HK-2 (cell line): ENCODE results near the gene AFF1.

Source experiments
- DNase-seq: peaks from one replicate; pipeline ENCODE4 v3.0.0-alpha.2; 2018; ENCODE audit not compliant: unreplicated experiment

AFF1 gene

DNA sequence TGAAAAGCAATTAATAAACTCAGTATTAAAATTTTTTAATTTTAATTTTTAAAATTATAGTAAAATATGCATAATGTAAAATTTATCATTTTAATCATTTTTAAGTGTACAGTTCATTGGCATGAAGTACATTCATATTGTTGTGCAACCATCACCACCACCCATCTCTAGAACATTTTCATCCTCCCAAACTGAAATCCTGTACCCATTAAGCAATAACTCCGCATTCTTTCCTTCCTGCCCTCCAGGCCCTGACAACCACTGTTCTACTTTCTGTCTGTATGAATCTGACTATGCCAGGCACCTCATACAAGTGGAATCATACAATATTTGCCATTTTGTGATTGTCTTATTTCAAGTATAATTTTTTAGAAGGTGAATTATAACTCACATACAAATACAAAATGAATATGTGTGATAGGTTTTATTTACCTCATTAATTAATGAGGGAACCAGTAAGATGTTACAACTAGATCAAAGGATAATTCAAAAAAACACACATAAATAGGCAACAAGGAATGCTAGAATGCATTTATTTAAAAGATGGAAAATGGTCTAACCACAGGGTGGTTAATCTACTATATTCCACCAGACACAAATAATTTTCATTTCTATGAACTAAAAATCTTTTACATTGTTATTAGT lies 13.1 kb upstream of the AFF1 start:
- DNase-seq, result no peak

DNA sequence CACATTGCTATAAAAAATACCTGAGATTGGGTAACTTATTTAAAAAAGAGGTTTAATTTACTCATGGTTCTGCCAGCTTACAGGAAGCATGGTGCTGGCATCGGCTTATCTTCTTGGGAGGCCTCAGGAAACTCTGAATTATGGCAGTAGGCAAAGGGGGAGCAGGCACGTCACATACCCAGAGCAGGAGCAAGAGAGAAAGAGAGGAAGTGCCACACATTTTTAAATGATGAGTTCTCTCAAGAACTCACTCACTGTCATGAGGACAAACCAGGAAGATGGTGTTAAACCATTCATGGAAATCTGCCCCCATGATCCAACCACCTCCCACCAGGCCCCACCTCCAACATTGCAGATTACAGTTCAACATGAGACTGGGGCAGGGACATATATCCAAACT lies 10.0 kb upstream of the AFF1 start:
- peak; percentile 59 for DNase-seq

DNA sequence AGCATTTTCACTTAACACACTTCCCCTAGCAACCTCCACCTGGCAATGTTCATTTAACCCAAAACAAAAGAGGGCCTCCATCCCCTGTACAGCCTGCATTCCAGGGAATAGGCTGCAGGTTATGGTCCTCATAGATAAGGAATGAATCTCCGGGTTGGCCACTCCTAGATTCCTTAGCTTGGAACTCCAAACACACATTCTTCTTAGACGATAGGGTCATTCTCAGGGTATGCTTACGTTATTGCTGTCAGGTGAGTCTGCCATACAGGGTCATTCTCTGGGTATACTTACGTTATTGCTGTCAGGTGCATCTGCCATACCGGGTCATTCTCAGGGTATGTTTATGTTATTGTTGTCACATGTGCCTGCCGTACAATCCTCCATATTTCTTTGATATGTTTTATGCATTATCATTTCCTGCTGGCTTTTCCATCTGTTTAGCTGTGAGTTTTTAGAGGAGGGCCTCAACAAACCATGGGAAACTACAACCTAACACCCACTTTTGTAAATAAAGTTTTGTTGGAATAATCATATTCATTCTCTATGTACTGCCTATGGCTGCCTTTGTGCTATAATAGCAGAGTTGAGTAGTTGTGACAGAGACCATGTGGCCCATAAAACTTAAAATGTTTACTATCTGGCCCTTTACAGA lies 8.2 kb upstream of the AFF1 start:
- DNase-seq, result peak; percentile 18

DNA sequence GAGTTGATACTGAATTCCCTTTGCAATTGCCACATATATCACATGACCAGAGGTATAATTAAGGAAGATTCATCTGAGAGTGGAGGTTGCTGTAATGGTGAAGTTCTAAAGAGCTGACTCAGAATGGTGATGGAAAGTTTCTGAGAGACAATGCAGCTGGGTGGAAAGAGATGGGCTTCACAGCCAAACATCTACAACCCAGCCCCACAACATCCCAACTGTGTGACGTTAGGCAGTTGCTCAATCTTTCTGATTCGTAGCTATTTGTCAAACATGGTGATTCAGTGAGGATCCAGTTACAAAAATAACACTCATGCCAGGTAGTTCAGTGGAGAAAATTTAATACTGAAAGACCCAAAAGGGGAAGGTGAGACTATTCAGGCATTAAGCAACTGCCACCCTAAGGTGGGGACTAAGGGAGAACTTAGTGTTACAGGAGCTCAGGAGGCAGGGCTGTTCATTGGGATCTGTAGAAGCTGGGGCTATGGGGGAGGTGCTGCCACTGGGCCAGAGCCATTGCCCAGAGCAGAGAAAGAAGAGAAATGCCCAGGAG lies 6.9 kb upstream of the AFF1 start:
- DNase-seq, result peak; percentile 70

DNA sequence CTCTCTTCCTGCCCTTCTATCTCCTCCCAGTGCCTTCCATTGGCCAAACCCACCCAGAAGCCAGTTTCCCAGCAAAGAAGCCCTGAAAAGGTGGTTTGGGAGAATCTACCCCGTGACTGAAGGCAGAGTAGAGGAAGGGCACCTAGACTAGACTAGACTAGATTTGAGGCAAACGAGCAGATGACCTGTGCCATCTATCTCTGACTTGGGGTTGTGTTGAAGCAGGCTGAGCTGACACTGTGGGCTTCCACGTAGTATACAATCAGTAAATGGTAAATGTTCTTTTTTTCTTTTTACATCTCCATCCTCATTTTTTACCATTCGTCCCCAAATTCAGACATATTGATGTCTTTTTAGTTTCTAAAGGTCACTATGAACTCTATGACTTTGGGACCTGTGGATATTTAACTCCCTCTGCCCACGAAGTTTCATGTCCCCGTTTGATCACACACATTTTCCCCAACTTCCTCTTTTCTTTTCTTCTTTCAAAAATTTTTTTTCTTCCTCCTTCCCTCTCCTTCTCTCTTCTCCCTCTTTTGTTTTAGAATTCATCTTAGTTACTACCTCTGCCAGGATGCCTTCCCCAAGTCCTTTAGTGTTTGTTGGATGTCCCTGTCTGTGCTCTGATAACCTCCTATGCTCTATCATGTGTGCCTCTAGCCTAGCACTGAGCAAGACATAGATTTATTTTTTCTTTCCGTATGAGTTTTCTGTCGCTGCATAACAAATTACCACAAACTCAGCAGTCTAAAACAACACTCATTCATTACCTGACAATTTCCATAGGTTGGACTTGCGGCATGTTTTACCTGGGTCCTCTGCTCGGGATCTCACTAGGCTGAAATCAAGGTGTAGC lies 6.2 kb upstream of the AFF1 start:
- DNase-seq, result no peak

DNA sequence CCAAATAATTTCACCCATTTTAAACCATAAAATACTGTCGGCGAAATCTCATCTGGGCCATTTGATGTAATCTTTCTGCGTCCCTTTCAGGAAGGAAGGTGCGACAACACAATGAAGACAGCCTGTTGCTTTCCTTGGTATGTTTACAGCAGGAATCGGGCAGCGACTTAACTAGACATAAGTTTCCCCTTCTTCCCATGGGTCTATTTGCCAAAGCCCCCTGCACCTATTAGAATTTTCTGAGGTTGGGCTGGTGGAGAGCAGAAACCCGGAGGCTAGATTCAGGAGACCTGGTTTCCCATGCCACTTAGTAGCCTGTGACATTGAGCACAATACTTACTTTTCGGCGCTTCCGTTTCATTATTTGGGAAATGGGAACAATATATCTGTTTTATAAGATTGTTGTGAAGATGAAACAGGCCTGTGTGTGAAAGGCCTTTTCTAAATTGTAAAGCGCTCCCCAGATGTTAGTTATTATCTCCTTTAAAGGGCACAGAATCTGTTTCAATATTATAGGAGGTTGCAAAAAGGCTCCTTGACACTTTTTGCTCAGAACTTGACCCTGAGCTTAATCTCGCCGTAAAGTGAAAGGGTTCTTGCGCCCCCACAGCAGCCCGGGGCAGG lies 552 bp upstream of the AFF1 start:
- DNase-seq, result peak; percentile 33

DNA sequence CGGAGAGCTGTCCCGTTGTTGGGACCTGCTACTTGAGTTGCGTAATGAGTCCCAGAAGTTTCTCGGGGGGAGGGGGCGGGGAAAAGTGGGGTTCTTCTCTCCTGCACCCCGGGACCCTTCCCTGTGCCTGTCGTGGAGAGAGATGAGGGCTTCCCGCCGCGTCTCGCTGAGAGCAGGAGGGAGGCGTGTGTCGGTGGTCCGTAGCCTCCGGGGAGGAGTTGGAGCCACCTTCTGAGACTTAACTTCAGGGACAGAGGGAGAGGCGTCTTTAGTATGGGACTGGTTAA lies 698 bp downstream of the AFF1 start:
- DNase-seq, result no peak

DNA sequence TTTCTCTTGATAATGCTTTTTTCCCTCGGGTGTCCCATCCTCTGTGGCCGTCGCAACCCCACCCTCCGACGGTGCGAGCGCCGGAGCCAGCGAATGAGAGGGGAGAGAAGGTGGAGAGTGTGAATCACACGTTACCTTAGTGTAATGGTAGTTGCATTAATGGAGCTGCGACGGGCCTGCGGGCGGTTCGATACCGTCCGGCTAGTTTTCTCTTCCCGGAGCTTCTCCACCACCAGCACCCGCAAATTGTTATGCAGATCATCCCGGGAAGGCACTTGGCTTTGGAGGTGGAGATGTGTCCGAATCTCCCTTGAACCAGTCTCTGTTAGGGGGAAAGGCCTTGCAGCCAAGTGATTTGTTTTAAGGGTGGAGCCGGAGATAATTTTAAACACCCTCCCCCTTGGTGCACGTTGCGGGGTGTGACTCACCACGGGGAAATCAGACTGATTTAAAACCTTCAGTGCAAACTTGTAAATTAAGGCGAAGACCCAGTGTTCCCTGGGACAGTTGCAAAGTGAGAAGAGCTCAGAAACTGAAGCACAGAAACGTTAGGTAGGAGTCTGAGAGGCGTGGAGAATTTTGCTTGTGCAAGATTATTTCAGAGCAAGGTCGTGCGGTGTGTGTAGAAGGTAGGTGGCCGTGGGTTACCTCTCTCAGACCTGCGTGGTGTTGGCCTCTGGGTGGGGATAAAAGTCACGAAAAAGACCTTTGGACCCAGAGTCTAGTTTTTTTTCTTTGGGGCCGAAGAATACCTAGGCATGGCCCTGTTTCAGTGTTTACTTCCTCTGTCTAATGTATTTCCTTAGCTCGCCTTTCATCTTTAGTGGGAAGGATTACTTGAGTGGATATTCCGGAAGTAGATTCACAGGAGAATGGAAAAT lies 1.3 kb downstream of the AFF1 start:
- peak; percentile 80 for DNase-seq

DNA sequence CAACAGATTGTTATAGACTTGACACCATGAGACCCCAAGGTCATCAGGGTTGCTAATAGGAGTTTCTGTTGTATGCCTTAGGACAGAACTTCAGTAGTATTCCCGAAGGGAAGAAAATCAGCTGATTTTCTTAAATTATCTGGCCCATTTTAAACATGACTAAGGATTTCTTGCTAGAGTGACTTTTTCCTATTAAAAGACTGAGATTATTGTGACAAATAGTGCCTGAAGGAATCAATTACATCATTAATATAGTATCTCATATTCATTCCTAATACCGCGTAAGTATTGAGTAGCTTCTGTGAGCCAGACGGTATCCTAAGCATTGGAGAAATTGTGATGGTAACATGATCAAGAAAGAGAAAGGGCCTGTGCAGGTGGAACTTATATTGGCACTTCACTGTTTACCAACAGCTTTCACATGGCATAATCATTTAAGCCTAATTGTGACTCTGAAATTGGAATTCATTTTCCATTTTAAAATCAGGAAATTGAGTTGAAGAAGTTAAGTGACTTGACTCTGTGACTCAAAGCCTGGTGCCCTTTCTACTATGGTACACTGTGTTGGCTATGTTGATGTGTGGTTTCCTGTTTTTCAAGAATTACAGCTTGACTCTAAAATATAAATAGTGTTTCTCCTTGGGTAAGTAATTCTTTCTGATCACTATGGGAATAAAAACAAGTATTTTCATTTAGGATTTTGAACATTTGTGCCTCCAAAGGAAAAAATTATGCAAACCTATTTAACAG lies 4.1 kb downstream of the AFF1 start:
- no peak for DNase-seq

DNA sequence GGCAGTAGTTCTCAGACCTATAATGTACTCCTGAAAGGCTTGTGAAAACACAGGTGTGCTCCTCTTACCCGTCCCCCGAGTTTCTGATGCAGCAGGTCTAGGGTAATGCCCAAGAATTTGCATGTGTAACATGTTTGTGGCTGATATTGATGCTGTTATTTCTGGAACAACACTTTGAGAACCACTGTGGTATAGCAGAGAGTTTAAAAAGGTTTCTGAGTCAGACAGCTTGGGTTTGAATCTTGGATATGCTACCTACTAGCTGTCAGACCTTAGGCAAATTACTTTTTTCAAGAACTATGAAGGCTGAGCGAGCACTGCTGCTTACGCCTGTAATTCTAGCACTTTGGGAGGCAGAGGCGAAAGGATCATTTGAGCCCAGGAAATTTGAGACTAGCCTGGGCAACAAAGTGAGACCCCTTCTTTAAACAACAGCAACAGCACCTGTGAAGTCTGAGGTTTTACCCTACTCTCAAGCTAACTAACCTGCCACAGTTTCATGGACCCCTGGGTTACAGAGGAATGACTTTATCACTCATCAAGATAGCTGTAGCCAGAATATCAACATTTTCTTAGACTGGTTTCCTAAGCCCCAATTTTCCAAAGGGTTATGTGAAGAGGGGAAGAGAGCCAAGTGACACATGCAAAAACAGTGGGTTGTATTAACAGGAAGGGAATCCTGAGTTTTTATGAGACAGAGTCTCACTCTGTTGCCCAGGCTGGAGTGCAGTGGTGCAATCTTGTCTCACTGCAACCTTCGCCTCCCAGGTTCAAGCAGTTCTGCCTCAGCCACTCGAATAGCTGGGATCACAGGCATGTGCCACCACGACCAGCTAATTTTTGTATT lies 5.1 kb downstream of the AFF1 start:
- DNase-seq, result no peak

DNA sequence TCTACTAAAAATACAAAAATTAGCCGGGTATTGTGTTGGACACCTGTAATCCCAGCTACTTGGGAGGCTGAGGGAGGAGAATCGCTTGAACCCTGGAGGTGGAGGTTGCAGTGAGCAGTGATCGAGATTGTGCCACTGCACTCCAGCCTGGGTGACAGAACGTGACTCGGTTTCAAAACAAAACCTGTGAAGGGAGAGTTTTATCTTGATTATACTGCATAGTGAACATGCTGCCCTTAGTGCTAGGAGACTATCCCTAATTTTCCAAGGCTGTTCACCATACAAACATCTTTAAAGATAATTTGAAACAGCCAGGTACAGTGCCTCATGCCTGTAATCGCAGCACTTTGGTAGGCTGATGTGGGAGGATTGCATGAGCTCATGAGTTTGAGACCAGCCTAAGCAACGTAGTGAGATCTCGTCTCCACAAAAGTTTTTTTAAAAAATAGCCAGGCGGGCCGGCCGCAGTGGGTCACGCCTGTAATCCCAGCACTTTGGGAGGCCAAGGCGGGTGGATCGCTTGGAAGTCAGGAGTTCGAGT lies 6.2 kb downstream of the AFF1 start:
- no peak for DNase-seq

DNA sequence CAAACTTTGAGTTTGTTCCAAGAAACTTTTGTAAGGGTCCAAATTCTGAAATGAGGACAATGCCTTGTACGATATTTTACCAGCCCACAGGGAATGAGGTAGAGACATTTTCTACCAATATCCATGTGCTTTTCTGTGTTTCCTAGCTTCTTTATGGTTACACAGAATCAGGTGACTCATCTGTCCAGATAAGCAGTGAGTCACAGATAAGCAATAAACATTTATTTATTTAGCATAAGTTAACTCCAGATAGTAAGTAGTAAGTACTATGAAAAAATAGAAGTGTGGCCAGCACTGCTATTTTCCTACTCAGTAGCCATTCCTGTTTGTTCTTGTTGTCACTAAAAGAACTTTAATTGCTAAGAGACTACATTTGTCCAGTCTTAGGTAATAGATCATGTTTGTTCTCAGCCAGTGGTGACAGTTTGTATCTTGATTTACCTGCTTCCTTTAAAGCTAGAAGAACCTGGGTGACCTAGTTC lies 7.4 kb downstream of the AFF1 start:
- no peak for DNase-seq

DNA sequence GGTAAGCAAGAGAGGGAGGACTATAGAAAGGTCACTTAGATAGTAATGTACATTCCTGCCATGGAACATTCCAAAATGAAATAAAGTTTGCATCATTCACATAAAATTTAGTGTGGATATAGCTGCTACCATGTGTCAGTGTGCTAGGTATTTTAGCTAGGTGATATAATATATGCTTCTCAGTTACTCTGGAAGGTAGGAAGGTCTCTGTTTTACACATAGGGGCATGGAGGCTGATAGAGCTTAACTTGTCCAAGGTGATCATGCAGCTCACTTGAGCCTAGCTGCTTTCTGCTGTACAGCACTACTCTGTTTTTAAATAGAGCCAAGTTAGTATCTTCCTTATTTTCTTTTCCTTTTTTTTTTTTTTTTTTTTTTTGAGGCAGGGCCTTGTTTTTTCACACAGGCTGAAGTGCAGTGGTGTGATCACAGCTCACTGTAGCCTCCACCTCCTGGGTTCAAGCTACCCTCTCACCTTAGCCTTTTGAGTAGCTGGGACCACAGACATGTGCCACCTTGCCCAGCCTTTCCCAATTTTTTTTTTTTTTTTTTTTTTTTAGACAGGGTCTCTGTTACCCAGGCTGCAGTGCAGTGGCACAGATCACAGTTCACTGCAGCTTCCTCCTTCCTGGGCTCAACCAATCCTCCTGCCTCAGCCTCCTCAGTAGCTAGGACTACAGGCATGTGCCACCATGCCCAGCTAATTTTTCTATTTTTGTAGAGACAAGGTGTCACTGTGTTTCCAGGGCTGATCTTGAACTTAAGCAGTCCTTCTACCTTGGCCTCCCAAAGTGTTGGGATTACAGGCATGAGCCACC lies 10.4 kb downstream of the AFF1 start:
- no peak for DNase-seq

DNA sequence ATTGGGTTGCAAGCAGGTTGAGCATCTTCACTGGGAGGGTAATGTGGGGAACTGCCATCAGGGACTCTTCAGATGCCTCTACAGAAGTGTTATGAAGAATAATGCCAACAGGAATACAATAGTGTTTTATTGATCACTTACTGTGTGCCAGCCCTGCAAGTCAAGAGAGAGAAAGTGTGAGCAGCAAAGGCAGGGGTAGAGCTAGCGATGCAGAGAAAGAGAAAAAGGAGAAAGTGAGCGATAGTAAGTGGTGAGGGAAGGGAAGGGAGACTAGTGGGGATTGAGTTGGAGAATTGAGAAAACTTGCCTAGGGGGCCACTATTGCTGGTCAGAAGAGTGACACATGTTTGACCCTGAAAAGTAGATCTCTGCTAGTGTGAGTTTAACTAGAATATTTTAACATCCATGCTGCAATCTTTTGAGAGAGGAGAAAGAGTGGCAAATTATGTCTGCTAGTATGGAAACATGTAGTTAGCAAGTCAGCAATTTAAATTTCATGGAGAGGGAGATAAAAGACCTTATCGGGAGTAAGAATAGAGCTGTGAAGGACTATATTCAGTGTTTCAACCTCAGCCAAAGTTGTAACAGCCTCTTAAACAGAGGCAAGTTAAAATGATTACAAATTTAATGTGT lies 12.2 kb downstream of the AFF1 start:
- no peak for DNase-seq

DNA sequence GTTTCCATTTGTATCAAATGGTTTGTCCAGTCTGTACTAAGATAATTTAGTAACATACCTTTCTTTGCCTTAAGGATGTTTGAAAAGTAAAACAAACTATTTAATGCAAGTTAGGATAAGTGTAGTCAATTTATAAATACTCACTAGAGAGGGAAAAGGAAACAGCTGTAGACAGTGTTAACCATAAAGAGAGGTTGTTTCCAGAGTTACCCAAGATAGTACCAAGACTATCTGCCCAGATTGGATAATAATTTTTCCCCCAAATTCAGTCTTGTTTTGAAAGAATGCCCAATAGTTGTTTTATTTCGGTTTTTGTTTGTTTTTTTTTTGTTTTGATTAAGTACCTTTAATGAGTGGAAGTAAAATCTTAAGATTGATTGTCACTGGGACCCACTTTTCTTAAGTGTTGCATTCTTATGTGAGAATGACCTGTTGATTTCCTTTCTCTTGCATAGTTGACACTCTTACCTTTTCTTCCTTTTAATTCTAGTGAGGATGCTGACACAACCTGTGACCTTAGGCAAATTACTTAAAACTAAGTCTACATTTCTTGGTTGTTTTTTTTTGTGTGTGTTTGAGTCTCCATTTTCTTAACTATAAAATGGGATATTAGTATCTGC lies 12.8 kb downstream of the AFF1 start:
- DNase-seq, result no peak

DNA sequence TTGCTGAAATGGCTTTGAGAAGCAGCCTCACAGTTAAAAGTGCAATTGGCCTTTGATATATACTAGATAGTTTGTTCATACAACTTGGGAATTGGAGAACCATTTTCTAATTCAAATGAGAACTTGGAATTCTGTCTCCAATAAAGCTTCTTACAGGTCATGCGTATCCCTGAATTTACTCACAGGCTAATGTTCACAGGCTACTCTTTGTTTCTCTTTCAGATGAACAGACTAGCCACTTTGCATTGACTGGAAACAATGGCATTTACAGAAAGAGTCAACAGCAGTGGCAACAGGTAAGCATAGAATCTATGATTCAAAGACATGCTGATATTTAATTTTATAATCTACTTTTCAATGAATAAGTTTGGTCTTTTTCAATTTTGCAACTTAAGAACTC lies 13.5 kb downstream of the AFF1 start:
- DNase-seq, result no peak

DNA sequence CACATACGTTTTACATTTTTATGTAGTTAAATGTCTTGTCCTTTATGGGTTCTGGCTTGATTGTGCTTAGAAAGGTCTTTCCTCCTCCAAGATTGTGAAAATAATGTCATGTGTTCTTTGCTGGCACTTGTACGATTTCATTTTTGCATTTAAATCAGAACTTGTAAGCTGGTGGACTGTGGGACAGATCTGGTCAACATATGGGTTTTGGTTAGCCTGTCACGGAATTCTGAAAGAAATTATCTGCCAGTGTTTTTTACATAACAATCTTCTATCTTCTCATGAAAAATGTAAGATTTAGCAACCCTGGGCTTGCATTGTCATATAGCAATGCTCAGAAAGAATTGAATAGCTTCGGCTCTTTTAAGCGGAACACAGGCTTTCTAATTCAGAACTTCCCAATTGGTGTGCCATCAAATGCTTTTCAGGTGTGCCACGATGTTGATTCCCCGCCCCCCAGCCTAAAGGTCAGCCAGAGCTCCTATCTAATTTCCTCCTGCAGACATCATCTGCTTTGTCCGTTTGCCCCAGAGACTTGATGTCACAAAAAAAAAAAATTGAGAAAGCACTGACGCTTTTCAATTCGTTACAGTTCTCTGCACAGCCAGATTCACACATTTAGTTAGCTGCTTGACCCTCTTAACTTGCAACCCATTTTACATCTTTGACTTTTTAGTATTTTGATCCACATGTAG lies 16.2 kb downstream of the AFF1 start:
- no peak for DNase-seq
